Activated CD8-positive, alpha-beta memory T cell treated with anti-CD3 and anti-CD28 coated beads for 48 hours (primary cell): ENCODE data around the gene COBLL1.
"Not testable (repeated sequence)": the region's sequence is repeated elsewhere in the genome, so short reads cannot be mapped to it uniquely, and the experiment has no call there.

Source experiments
- DNase-seq, 3 experiments: peaks; one replicate each; pipeline ENCODE4 v3.0.0-alpha.2; 2020; ENCODE audit warnings: low read depth in 2 of 3, low spot score in 2 of 3

Gene COBLL1

DNA sequence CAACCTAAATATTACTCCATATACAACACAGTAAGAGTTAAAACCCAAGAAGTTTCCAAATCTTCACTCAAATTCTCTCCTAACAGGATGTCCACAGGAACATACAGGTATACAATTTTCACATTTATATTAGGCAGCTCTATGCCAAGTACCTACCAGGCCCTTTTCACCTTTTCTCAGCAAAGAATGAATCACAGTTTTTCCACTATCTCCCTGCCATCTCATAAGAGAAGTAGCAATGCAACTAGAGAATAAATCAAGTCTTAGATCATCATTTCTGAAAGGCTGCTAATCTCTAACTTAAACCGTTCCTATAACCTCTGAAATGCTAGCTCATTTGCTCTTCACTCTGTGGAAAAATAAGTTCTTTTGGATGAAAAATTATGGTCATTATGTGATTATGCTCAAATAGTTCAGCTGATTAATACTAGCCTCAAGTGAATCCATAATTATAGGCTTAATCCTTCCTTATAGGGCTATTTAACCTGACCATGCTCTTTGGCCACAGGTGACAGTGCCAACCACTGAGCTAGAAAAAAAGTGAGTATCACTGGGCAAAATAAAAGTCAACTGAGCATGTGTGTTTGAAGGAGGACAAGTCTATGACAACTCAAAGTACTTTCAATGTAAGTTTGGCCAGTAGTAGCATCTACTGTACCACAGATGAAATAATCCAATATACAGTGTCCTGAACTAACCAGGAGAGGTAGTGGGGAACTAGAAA lies 79.7 kb downstream of the COBLL1 start:
- DNase-seq = no peak

DNA sequence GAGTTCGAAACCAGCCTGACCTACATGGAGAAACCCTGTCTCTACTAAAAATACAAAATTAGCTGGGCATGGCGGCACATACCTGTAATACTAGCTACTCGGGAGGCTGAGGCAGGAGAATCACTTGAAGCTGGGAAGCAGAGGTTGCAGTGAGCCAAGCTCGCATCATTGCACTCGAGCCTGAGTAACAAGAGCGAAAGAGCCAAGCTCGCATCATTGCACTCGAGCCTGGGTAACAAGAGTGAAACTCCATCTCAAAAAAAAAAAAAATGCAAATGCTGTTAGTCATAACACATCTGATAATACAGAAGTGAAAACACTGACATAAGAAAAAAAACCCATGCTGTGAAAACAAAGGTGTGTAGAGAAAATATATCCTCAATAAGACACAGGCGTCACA lies 80.4 kb downstream of the COBLL1 start:
- DNase-seq = not testable (repeated sequence)

DNA sequence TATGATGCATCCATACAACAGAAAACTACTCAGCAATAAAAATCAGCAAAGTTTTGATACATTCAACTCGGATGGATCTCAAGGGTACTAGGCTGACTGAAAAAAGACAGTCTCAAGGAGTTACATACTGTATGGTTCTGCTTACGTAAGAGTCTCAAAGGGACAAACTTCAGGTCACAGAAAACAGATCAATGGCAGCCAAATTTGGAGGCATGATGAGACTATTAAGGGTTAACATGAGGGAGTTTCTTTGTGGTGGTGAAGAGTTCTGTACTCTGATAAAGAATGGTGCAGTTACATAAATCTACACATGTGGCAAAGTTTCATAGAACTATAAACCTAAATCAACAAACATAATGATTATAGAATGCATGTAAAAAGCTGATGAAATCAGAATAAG lies 81.4 kb downstream of the COBLL1 start:
- DNase-seq = no peak

DNA sequence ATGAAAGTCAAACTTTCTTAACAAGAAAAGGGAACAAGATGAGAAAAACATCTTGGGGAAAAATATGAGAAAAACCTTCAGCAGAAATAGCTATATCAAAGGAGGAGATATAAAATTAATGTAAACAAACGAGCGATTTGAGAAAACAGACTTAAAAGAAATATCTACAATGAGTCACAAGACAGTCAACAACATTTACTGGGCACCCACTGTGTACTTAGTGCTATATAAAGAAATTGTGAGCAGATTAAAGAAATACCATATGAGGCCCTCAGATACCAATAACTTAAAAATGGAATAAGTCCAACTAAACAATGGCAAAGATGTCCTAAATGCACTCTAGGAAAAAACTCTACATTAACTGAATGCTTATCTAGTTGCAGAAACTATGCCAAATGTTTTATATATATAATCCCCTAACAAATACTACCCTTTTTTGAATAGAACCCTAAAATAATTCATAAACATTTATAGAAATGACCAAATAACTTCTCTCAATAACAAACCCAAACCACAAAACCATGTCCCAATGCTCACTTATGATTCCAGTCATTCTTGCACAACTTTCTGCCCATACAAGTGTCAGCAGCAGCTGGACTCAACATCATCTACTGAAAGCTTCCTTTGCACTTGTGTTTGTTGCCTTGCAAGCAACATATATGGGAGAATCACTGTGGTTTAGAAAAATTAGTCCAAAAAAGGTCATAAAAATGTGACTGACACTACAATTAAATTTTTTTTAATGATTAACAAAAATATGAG lies 83.5 kb downstream of the COBLL1 start:
- no peak for DNase-seq

DNA sequence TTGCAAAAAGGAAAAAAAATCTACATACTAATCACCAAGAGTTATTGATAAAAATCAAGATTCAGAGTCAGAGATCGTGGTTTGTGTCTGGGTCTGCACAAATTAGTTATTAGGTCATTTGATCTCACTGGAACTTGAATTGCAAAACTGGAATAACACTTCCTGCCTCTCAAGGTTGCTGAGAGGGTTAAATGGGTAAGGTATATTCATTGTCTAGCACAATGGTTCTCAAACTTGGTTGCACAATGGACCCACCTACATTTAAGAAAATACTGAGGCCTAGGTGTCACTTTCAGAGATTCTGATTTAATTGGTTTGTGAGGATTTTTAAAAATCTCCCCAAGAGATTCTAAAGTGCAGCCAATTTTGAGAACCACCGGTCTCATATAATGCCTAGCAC lies 84.8 kb downstream of the COBLL1 start:
- no peak for DNase-seq

DNA sequence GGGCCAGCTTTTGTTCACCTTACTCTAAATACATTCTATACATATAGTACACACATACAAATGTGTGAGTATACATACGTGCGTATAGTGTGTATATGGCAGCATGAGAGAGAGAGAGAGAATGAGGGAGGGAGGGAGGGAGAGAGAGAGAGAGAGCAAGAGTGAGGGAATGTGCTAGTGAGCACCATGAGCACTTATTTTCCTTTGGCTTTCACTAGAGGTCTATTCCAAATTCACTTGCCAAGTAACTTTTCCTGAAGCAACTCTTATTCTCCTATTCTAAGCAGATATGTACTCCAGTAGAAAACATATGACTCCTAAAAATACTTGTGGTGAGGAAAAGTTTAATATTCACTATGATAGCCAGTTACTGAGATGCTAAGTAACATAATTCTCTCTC lies 85.7 kb downstream of the COBLL1 start:
- no peak for DNase-seq

DNA sequence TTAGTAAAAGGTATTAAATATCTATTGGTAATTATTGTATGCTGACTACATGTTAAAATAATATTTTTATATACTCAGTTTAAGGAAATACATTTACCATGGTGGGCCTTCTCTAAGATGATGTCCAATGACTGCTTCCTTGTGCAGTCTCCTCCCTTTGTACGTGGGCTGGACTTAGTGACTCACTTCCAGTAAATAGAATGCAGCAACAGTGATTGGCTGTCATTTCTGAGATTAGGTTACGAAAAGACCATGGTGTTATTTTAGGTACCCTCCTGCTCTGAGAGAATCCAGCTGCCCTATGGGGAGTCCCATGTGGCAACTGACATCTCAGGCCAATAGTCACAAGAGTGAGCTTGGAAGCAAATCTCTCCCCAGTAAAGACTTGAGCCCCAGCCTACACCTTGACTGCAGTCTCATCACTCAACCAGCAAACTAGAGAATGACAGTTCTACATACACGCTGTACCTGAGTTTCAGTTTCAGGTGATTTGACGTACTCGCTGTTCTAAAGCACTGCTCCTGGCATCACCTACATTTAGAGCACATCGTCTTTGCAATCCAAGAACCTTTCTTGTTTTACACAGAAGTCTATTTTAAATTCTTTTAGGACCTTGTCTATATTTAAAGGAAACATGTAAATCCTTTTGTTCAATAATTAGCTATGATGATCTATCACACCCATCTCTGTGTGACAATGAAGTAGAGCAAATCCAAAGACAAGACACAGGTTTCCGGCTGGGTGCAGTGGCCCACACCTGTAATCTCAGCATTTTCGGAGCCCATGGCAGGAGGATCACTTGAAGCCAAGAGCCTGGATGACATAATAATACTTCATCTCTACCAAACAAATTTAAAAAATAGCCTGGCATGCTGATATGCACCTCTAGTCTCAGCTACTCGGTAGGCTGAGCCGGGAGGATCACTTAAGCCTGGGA lies 87.2 kb downstream of the COBLL1 start:
- no peak for DNase-seq

DNA sequence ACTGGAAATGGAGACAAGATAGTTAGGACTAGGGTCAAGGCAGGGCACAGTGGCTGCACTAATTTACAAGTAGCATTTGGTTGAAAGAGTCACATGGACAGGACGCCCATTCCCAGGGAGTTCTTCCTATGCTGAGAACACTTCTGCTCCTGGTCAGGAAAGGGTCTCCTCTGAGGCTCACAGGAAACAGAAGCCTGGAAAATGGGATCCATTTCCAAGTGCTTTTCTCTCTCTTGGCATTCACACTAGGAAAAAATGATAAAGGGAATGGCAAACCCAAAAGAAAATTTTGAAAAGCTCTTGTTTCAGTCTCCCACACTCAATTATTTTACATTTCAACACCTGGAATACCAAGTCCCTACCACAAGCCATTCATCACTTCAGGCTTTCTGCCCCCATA lies 88.7 kb downstream of the COBLL1 start:
- no peak for DNase-seq

DNA sequence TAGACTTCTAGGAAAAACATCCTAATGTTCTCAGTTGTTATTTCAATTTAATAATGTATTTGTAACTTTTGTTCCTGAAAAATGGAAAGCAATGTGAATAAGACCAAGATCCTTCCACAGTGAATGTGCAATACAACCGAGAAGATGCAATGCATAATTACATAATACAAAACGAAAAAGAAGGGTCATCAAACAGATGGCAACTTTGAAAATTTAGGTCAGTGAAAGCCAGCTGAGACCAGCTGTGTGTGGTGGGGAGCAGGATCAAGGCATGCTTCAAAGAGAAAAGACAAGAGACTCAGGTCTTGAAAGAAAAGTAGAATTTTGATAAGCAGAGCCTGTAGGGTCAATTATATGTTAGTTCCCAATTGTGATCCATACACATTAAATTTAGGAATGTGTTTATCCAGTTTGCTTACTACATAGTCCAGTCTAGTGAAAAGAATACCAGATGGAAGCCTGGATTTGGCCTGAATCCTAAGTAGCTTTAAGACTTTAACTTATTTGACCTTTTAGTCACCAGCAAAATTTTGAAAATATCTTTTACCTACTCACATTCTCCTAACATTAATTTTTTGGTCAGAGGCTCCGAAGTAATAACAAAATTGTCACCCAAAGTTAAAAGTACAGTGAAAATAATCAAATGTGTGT lies 93.7 kb downstream of the COBLL1 start:
- DNase-seq = no peak

DNA sequence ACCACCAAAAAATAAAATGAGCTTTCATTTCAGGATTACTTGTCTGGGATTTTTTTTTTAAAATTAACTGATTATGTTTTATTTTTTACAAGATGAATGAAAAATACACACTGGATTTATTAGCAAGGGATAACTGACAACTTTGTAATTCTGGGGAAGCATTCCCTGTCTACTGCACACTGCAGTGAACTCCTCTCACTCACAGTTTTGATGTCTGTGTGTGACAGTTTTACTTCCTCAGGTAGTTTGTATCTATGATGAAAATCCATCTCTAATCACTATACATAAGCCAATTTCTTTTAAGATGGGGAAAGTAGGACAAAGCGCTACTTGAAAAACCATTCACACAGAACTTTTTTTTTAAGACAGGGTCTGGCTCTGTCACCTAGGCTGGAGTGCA lies 94.5 kb downstream of the COBLL1 start:
- DNase-seq = no peak

DNA sequence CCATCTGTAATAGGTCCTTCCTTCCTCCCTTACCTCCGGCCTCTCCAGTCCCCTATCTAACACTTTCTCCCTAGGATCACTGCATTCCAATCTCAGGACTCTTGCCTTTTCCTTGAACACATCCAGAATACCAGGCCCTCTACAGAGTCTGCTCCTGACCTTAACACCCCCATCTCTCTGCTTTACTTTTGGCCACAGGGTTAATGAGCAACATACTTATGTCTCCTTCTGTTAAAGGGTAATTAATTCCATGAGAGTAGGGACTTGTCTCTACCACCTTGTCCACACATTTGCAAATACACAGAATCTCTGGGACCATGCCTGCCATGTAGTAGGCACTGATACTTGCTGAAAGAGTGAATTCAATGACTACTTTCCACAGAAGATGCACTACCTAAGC lies 94.9 kb downstream of the COBLL1 start:
- DNase-seq = no peak

DNA sequence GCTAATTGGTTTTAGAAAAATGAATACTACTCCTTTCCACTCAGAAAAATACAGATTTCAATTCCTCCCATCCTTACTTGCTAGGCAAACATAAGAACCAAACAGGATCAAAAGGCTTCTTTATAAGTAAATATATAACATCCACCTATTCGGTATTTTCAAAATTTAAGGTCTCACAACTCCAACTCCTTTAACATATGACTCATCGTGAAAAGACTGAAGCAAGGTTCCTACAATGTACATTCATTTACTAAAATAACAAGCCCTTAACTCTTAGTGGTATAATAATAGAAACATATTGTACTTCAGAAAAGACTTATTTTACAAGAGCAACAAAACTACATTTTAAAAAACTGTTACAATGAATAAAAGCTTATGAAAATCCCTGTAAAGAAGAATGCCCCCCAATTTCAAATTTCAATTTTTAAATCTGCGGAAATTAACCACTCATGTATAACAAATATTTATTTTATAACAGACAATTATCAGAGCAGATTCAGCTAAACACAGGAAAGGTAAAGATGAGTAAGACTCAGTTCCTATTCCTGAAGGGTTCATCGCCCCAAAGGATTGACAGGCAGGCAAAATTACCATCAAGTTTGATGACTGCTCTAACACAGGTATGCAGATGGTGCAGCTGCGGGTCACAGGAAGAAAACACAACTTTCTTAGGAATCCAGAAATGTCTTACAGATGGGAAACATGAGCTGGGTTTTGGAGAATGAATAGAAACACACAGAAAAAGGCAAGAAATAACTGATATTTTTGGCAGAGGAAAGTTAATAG lies 96.4 kb downstream of the COBLL1 start:
- DNase-seq = no peak

DNA sequence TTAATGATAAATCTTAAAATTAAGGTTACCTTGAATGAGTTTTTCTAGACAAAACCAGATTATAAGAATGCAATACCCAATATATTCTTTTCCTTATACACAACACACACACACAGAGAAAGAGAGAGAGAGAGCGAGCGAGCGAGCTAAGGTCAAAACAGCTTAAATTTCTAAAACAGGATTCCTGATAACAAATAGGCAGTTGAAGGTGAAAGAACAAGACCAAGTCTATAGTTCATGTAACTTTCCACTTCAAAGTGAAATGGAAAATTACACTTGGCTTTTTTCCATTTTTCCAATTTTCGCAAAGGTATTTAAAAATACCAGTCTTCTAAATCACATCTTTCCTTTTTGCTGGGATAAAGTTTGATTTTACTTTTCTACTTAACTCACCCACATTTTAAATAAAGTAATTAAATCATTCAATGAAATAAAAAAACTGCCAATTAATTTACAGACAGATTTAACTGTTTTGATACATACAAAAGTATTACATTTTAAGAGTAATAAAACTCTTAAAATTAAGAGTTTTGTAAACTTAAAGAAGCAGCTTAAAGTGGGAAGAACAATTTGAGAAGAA lies 98.8 kb downstream of the COBLL1 start:
- no peak for DNase-seq

DNA sequence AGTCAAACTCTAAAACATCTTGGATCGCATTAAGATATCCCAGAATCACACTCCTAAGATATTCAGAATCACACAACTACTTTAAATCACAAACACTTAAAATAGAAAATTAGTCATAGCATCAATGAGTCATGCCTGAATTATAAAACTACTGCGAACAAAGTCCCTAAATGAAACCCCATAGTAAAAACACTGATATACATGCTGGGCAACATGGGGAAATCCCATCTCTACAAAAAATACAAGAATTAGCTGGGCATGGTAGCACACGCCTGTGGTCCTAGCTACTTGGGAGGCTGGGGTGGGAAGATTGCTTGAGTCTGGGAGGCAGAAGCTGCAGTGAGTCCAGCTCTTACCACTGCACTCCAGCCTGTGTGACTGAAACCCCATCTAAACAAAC lies 101.7 kb downstream of the COBLL1 start:
- no peak for DNase-seq

DNA sequence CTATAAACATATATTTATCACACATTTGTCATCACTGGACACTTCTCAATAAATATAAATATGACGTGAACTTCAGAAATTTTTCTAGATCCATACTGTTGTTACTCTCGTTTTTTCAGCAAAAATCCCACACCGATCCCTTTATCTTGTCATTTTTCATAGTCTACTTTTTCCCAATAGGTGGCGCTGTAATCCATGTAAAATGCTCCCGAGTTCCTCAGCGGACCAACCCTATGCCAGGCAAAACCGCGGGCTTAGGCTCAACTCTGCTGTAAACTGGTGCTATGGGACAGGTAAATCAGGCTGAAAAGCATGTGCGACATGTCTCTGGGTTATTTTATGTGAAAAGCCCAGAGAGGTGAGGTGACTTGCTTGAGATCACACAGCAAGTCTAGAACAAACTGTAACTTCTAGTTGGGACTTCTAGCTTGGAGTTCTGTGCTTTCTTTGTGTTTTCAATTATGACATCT lies 104.0 kb downstream of the COBLL1 start:
- no peak for DNase-seq

DNA sequence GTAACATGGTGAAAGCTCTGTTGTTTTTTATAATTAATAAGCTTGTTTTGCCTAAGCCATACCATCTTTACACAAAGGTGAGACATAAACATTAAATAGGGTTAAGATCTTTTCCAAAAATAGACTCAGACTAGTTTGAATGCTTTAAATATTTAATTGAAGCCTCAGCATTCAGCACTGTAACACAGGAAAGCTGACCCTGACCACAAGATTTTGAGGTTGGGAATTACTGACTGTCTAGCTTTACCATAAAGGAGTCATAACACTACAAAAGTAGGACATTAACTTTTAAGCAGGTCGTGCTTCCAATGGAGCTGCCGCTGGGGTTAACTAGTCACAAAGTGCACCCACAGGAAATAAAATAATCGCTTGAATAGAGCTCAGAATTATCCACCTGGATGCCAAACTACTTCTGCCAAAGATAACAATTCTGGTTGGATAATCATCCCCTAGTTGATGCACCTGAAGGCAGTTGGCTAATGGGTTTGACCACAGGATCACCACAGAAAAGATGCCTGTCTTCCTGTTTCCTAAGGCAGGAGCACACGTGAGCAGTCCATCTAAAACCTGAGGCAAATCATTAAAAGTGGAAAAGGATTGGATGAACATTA lies 106.2 kb downstream of the COBLL1 start:
- no peak for DNase-seq

DNA sequence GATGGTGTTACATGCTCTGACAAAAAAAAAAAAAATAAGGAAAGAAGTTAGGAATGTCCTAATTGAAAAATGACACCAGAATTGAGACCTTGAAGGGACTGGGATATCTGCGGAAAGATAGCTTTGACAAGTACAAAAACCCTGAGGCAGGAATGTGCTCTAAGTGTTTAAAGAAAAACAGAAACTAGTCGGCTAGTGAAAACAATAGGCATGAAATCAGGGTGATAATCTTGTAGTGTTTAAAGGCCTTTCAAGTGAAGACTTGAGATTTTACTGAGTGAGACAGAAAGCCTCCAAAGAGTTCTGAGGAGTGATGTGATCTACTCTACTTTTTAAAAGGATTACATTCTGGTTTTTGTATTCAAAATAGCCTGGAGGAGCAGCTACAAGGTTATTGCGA lies 107.4 kb downstream of the COBLL1 start:
- DNase-seq = no peak

DNA sequence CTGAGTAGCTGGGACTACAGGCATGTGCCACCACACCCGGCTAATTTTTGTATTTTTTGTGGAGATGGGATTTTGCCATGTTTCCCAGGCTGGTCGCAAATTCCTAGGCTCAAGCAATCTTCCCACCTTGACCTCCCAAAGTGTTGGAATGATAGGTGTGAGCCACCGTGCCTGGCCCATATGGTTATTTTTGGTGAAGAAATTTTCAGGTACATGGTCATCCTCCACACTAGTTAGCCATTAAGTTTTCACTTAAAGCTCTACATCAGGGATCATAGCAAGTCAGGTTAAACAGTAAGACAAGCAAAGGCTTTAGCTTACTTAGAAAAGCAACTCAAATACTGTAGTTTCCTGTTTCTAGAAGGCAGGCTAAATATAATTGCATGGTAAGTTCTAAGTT lies 116.1 kb downstream of the COBLL1 start:
- DNase-seq = no peak

DNA sequence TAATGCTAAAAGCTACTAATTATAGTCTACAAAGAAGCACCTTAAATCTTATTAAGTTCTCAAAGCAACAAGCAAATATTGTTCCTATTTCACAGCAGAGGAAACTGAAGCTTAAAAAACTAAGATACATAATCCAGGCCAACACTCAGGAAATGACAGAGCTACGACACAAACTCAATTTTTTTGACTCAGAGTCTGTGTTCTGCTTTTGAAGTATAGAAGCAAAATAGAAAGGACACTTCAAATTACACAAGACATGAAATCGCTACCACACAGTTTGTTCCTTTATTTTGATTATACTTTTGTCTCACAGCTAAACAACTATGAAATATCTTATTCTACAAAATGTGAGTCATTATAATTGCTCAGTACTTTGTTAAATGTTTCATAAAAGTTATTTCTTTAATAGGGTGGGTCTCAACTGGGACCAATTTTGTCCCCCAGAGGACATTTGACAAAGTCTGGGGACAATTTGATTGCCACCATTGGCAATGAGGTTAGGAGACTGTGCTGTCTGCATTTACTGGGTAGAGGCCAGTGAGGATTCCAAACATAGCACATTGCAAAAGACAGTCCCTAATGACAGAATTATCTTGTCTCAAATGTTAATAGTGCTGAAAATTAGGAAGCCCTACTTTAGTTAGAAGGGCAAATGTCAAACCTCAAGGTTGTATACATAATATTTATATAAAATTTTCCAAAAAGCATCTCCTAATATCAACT lies 118.8 kb downstream of the COBLL1 start:
- no peak for DNase-seq
